GM08714 (cell line): ENCODE data around the gene KDM4C.

ENCODE experiments used
- H3K4me3 ChIP-seq: fragments of 200-500 bp; sonication (Bioruptor generic); 2 replicates; pipeline ENCODE4 v1.5.1; 2014; ENCODE audit warnings: mild to moderate bottlenecking, low read length, inconsistent platforms
- ZNF274 ChIP-seq: IDR thresholded peaks from 2 replicates; pipeline ENCODE4 v1.6.1; 2012; ENCODE audit warnings: mild to moderate bottlenecking, low read depth, low read length

Gene KDM4C

GRCh38 chr9:7210854-7211637 lies 453.3 kb downstream of the KDM4C start:
- no peak overlapping the region for H3K4me3 ChIP-seq
- no peak for TF ChIP-seq ZNF274

GRCh38 chr9:7211657-7212056 lies 453.9 kb downstream of the KDM4C start:
- TF ChIP-seq ZNF274, result no peak
- no peak overlapping the region for H3K4me3 ChIP-seq

GRCh38 chr9:7212101-7212500 lies 454.3 kb downstream of the KDM4C start:
- H3K4me3 ChIP-seq, result no peak overlapping the region

GRCh38 chr9:7216004-7216841 lies 458.4 kb downstream of the KDM4C start:
- no peak for TF ChIP-seq ZNF274
- no peak overlapping the region for H3K4me3 ChIP-seq

More at GRCh38 chr9:7212101-7212500, 454.3 kb downstream of the KDM4C start:
- no peak for TF ChIP-seq ZNF274

DNA sequence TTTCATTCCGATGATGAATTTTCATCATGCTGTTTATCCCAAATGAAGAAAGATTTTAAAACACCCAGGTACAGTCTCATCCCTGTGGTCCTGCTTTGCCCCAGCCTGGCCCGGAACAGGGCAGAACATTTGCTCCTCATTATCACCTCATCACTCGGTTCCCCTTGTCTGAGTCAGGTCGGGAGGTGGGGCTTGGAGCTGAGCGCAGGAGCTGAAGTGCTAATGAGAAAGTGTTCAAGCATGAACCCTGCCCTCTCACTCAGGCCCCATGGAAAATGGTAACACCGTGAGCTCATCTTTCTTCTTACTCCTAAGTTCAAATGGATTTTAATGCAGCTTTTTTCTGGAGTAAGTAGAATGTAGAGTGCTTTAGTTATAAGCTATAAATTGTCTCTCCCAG lies 466.2 kb downstream of the KDM4C start:
- H3K4me3 ChIP-seq, result no peak overlapping the region
- TF ChIP-seq ZNF274, result no peak
